HG03175 (cell line): ENCODE data around the gene EVI5.
"Not testable (repeated sequence)": the region's sequence is repeated elsewhere in the genome, so short reads cannot be mapped to it uniquely, and the experiment has no call there.

Source experiments
- ATAC-seq: cut with Tn5 transposase; IDR thresholded peaks from one replicate; pipeline ENCODE4 v1.9.1; 2021; ENCODE audit warnings: mild to moderate bottlenecking, moderate library complexity; ENCODE audit not compliant: unreplicated experiment

EVI5 gene

GRCh38 chr1:92749024-92749634, 35.8 kb downstream of the EVI5 start:
- ATAC-seq: peak; percentile 67

- ATAC-seq: no peak
Measured at GRCh38 chr1:92748138-92748537, 36.8 kb downstream of the EVI5 start.

GRCh38 chr1:92747735-92748134, 37.2 kb downstream of the EVI5 start:
- no peak for ATAC-seq

- ATAC-seq: not testable (repeated sequence)
Measured at GRCh38 chr1:92746255-92746654, 38.7 kb downstream of the EVI5 start.

GRCh38 chr1:92743221-92743620, 41.7 kb downstream of the EVI5 start:
- no peak for ATAC-seq

- ATAC-seq: no peak
Measured at GRCh38 chr1:92739669-92740524, 45.0 kb downstream of the EVI5 start.

GRCh38 chr1:92736395-92736794, 48.5 kb downstream of the EVI5 start:
- ATAC-seq: peak; percentile 52

GRCh38 chr1:92730476-92730875, 54.4 kb downstream of the EVI5 start:
- no peak for ATAC-seq

GRCh38 chr1:92728697-92729096, 56.2 kb downstream of the EVI5 start:
- no peak for ATAC-seq

- not testable (repeated sequence) for ATAC-seq
Measured at GRCh38 chr1:92723713-92724112, 61.2 kb downstream of the EVI5 start.

GRCh38 chr1:92721886-92722285, 63.0 kb downstream of the EVI5 start:
- no peak for ATAC-seq

- ATAC-seq: not testable (repeated sequence)
Measured at GRCh38 chr1:92721157-92721556, 63.8 kb downstream of the EVI5 start.

- ATAC-seq: not testable (repeated sequence)
Measured at GRCh38 chr1:92715476-92715951, 69.4 kb downstream of the EVI5 start.

- no peak for ATAC-seq
Measured at GRCh38 chr1:92713939-92714338, 71.0 kb downstream of the EVI5 start.

- no peak for ATAC-seq
Measured at GRCh38 chr1:92711473-92712165, 73.3 kb downstream of the EVI5 start.

GRCh38 chr1:92709738-92710137, 75.2 kb downstream of the EVI5 start:
- ATAC-seq: no peak

- ATAC-seq: no peak
Measured at GRCh38 chr1:92708368-92708950, 76.4 kb downstream of the EVI5 start.

GRCh38 chr1:92707709-92708108, 77.2 kb downstream of the EVI5 start:
- ATAC-seq: no peak

GRCh38 chr1:92707292-92707691, 77.6 kb downstream of the EVI5 start:
- no peak for ATAC-seq

GRCh38 chr1:92705446-92705845, 79.5 kb downstream of the EVI5 start:
- ATAC-seq: no peak

GRCh38 chr1:92701147-92701546, 83.8 kb downstream of the EVI5 start:
- no peak for ATAC-seq
